ENCODE measurements around the gene SF1. TPM values are rescaled to one million over a fixed set of nuclear protein-coding genes. Genes with fewer than 3 reads are reported as not detected.

SF1 gene
- total RNA-seq, 2 donors from 2014 or later: 331 to 399 TPM

DNA sequence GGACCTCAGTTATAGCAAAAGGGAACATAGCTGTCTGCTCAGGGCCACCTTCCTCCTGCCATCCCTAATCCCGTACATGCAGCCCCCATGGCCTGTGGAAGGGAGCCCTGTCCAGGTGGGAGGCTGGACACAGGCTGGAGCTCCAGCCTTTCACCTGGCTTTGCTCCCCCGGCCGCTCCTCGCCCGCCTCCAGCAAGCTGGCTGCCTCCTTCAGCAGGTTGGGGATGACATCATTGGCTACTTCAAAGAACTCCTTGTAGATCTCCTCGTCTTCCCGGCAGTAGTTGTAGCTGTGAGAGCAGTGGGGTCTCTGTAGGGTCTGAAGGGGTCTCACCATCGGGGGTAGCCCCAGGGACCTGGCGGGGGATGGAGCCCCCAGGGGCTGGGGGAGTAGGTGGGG lies 27.1 kb upstream of the SF1 start:
- peaks cover 22% of the 10 kb centered on the region for H3K36me3 Mint-ChIP-seq (ENCODE audit: low read depth)
- Histone ChIP-seq H3K4me1 (ENCODE audit: control insufficient read depth, insufficient read depth, low read length) (peaks cover 5% of the 10 kb centered on the region), H3K9ac (ENCODE audit: extremely low read depth, low read length, poor library complexity, severe bottlenecking) (no peak overlapping the region), H3K27ac (ENCODE audit: low read depth, low read length) (no peak overlapping the region), H3K27me3 (ENCODE audit: control insufficient read depth, insufficient read depth, low read length, poor library complexity, severe bottlenecking) (no peaks in the 10 kb centered on the region), H3K9me3 (ENCODE audit: control insufficient read depth, low read length) (no peaks in the 10 kb centered on the region), H3K4me3 (ENCODE audit: low read length) (no peak overlapping the region), H3K36me3 (ENCODE audit: control insufficient read depth, insufficient read depth, low read length) (peaks cover 26% of the 10 kb centered on the region)
- DNase-seq: no peak
- no peaks in the 10 kb centered on the region for H3K27me3 Mint-ChIP-seq (ENCODE audit: insufficient read depth)
- no peak overlapping the region for H3K4me3 Mint-ChIP-seq
- 94 to 95% methylated on average over 5 to 9 of the region's 9 CpGs for WGBS, 2 experiments (ENCODE audit: insufficient coverage in 1 of 2, insufficient read length in 1 of 2)
- H3K9me3 Mint-ChIP-seq: no peaks in the 10 kb centered on the region
- peaks cover 8% of the 10 kb centered on the region for H3K4me1 Mint-ChIP-seq
- TF ChIP-seq, protein P1, sequence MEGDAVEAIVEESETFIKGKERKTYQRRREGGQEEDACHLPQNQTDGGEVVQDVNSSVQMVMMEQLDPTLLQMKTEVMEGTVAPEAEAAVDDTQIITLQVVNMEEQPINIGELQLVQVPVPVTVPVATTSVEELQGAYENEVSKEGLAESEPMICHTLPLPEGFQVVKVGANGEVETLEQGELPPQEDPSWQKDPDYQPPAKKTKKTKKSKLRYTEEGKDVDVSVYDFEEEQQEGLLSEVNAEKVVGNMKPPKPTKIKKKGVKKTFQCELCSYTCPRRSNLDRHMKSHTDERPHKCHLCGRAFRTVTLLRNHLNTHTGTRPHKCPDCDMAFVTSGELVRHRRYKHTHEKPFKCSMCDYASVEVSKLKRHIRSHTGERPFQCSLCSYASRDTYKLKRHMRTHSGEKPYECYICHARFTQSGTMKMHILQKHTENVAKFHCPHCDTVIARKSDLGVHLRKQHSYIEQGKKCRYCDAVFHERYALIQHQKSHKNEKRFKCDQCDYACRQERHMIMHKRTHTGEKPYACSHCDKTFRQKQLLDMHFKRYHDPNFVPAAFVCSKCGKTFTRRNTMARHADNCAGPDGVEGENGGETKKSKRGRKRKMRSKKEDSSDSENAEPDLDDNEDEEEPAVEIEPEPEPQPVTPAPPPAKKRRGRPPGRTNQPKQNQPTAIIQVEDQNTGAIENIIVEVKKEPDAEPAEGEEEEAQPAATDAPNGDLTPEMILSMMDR (conservative IDR thresholded peaks at IDR 0.05): no peak
- H3K27ac Mint-ChIP-seq: no peak overlapping the region

DNA sequence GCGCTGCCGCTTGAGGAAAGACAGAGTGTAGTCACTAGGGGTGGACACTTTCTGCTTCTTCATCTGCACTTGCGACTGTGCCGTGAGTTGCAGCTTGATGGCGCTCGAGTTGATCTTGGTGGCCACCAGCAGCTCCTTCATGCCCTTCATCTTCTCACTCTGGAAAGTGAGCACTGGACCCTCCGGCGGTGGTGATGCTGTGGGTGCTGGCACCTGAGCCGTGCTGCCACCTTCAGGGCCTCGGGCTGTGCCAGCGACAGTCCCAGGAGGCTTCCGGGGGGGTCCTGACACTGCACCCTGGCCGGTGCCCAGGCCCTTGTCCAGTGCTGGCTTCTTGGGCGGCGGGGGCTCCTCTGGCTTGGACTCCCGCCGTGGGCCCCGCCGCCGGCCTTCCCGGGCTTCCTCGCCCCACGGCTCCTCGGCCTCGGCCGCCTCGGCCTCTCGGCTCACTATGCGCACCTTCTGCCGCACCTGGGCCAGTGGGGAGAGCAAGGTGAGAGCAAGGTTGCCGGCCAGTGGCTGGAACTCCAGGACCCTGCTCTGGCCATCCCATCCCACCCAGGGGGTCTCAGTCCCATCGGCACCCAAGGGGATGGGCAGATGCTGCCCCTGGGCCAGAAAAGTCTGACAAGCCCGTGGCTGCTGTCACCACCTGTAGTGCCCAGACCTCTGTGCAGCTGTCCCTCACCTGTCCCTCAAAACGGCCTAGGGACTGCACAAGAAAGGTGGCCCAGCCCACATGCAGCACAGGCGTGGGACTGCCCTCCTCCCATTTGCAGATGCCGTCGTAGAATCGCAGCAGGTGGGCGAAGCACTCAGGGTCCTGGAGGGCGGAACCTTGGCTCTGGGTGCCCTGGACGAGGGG lies 26.2 kb upstream of the SF1 start:
- peak; percentile 78 for DNase-seq
- H3K27ac Mint-ChIP-seq: peak overlapping the region; percentile 96

DNA sequence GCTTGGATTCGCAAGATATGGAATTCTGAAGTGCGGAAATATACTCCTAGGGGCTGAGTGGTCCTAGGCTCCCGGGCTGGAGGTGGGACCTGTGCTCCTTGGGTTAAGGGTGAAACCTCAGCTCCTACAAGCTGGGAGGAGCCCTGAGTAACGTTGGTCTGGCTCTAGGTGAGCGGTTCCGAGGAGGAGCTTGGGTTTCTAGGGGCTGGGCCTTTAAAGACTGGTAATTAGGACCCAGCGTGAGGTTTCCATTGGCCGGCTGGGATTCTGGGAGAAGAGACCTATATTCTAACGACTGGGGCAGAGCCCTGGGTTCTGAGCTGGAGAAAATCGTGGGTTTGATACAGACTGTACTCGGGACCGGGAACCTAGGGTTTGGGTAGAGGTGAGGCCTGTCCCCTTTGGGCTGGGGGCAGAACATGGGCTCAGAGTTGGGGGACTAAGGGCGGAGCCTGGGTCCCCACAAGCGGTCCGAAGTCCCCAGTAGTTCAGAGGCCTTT lies 25.6 kb upstream of the SF1 start:
- Histone ChIP-seq H3K27ac (ENCODE audit: low read depth, low read length) (peak overlapping the region; percentile 42), H3K9me3 (ENCODE audit: control insufficient read depth, low read length) (no peaks in the 10 kb centered on the region), H3K9ac (ENCODE audit: extremely low read depth, low read length, poor library complexity, severe bottlenecking) (peak overlapping the region; percentile 71), H3K27me3 (ENCODE audit: control insufficient read depth, insufficient read depth, low read length, poor library complexity, severe bottlenecking) (no peaks in the 10 kb centered on the region), H3K4me1 (ENCODE audit: control insufficient read depth, insufficient read depth, low read length) (no peaks in the 10 kb centered on the region), H3K36me3 (ENCODE audit: control insufficient read depth, insufficient read depth, low read length) (peaks cover 31% of the 10 kb centered on the region), H3K4me3 (ENCODE audit: low read length) (peak overlapping the region; percentile 86)
- TF ChIP-seq, protein P1 (conservative IDR thresholded peaks at IDR 0.05): no peak
- Mint-ChIP-seq H3K4me3 (peak overlapping the region; percentile 76), H3K9me3 (no peaks in the 10 kb centered on the region), H3K4me1 (peaks cover 8% of the 10 kb centered on the region), H3K27ac (peak overlapping the region; percentile 96), H3K36me3 (ENCODE audit: low read depth) (peaks cover 22% of the 10 kb centered on the region), H3K27me3 (ENCODE audit: insufficient read depth) (no peaks in the 10 kb centered on the region)
- peak; percentile 87 for DNase-seq
- 38 to 54% methylated on average over 11 to 15 of the region's 15 CpGs for WGBS, 2 experiments (ENCODE audit: insufficient coverage in 1 of 2, insufficient read length in 1 of 2)

More for the DNA sequence above, 26.2 kb upstream of the SF1 start:
- H3K27me3 Mint-ChIP-seq (ENCODE audit: insufficient read depth): no peaks in the 10 kb centered on the region
- WGBS, 2 experiments (ENCODE audit: insufficient coverage in 1 of 2, insufficient read length in 1 of 2): 90 to 93% methylated on average over 20 to 41 of the region's 41 CpGs
- Histone ChIP-seq H3K9me3 (ENCODE audit: control insufficient read depth, low read length) (no peaks in the 10 kb centered on the region), H3K4me3 (ENCODE audit: low read length) (peak overlapping the region; percentile 86), H3K27ac (ENCODE audit: low read depth, low read length) (no peak overlapping the region), H3K27me3 (ENCODE audit: control insufficient read depth, insufficient read depth, low read length, poor library complexity, severe bottlenecking) (no peaks in the 10 kb centered on the region), H3K36me3 (ENCODE audit: control insufficient read depth, insufficient read depth, low read length) (peaks cover 29% of the 10 kb centered on the region), H3K4me1 (ENCODE audit: control insufficient read depth, insufficient read depth, low read length) (peaks cover 5% of the 10 kb centered on the region), H3K9ac (ENCODE audit: extremely low read depth, low read length, poor library complexity, severe bottlenecking) (no peak overlapping the region)
- H3K9me3 Mint-ChIP-seq: no peaks in the 10 kb centered on the region
- peaks cover 8% of the 10 kb centered on the region for H3K4me1 Mint-ChIP-seq
- H3K36me3 Mint-ChIP-seq (ENCODE audit: low read depth): peaks cover 22% of the 10 kb centered on the region
- TF ChIP-seq, protein P1 (conservative IDR thresholded peaks at IDR 0.05): peak; percentile 53
- H3K4me3 Mint-ChIP-seq: peak overlapping the region; percentile 76

Measured in endodermal cell (in vitro differentiated cells).